Measurements from ENCODE around the gene SCYGR2. TPM values are rescaled to one million over a fixed set of nuclear protein-coding genes. Genes with fewer than 3 reads are reported as not detected.
"Not testable (repeated sequence)": the region's sequence is repeated elsewhere in the genome, so short reads cannot be mapped to it uniquely, and the experiment has no call there.

SCYGR2 gene
- not detected for polyA plus RNA-seq (ENCODE audit: insufficient read length in 3 of 3)

GRCh38 chr2:227598835-227599503 is at the start of gene SCYGR2:
TSS of gene SCYGR2 (plus strand) at chr2:227598893. CDS start at chr2:227598893, 0 bp downstream.
- not testable (repeated sequence) for DNase-seq (ENCODE audit: low read depth in 3 of 3, low spot score in 2 of 3)

- DNase-seq (ENCODE audit: low read depth in 3 of 3, low spot score in 2 of 3), result no peak
These were observed 46.9 kb upstream of the SCYGR2 start for GRCh38 chr2:227551836-227552235.

GRCh38 chr2:227562581-227562980 is 36.1 kb upstream of the SCYGR2 start:
- no peak for DNase-seq (ENCODE audit: low read depth in 3 of 3, low spot score in 2 of 3)

- DNase-seq (ENCODE audit: low read depth in 3 of 3, low spot score in 2 of 3), result no peak
These were observed 33.6 kb upstream of the SCYGR2 start for GRCh38 chr2:227565080-227565479.

GRCh38 chr2:227566012-227566411 is 32.7 kb upstream of the SCYGR2 start:
- no peak for DNase-seq (ENCODE audit: low read depth in 3 of 3, low spot score in 2 of 3)

- no peak for DNase-seq (ENCODE audit: low read depth in 3 of 3, low spot score in 2 of 3)
These were observed 29.9 kb upstream of the SCYGR2 start for GRCh38 chr2:227568852-227569169.

GRCh38 chr2:227570615-227571014 is 28.1 kb upstream of the SCYGR2 start:
- DNase-seq (ENCODE audit: low read depth in 3 of 3, low spot score in 2 of 3), result no peak

- DNase-seq (ENCODE audit: low read depth in 3 of 3, low spot score in 2 of 3), result no peak
These were observed 22.6 kb upstream of the SCYGR2 start for GRCh38 chr2:227576110-227576509.

- DNase-seq (ENCODE audit: low read depth in 3 of 3, low spot score in 2 of 3), result no peak
These were observed 21.9 kb upstream of the SCYGR2 start for GRCh38 chr2:227576812-227577211.

GRCh38 chr2:227577555-227577954 is 21.1 kb upstream of the SCYGR2 start:
- DNase-seq (ENCODE audit: low read depth in 3 of 3, low spot score in 2 of 3), result no peak

- DNase-seq (ENCODE audit: low read depth in 3 of 3, low spot score in 2 of 3), result no peak
These were observed 20.1 kb upstream of the SCYGR2 start for GRCh38 chr2:227578642-227579041.

GRCh38 chr2:227579791-227580190 is 18.9 kb upstream of the SCYGR2 start:
- no peak for DNase-seq (ENCODE audit: low read depth in 3 of 3, low spot score in 2 of 3)

GRCh38 chr2:227582369-227582768 is 16.3 kb upstream of the SCYGR2 start:
- no peak for DNase-seq (ENCODE audit: low read depth in 3 of 3, low spot score in 2 of 3)

GRCh38 chr2:227592694-227593387 is 5.9 kb upstream of the SCYGR2 start:
- no peak for DNase-seq (ENCODE audit: low read depth in 3 of 3, low spot score in 2 of 3)

GRCh38 chr2:227595797-227596196 is 2.9 kb upstream of the SCYGR2 start:
- no peak for DNase-seq (ENCODE audit: low read depth in 3 of 3, low spot score in 2 of 3)

- no peak for DNase-seq (ENCODE audit: low read depth in 3 of 3, low spot score in 2 of 3)
These were observed 1.7 kb upstream of the SCYGR2 start for GRCh38 chr2:227597036-227597435.

GRCh38 chr2:227597998-227598397 is 695 bp upstream of the SCYGR2 start:
- DNase-seq (ENCODE audit: low read depth in 3 of 3, low spot score in 2 of 3), result no peak

- no peak for DNase-seq (ENCODE audit: low read depth in 3 of 3, low spot score in 2 of 3)
These were observed 3.7 kb downstream of the SCYGR2 start for GRCh38 chr2:227602358-227602757.

- no peak for DNase-seq (ENCODE audit: low read depth in 3 of 3, low spot score in 2 of 3)
These were observed 7.8 kb downstream of the SCYGR2 start for GRCh38 chr2:227606476-227606875.

GRCh38 chr2:227607941-227608340 is 9.2 kb downstream of the SCYGR2 start:
- DNase-seq (ENCODE audit: low read depth in 3 of 3, low spot score in 2 of 3), result no peak

- DNase-seq (ENCODE audit: low read depth in 3 of 3, low spot score in 2 of 3), result no peak
These were observed 10.1 kb downstream of the SCYGR2 start for GRCh38 chr2:227608561-227609338.

GRCh38 chr2:227610123-227610522 is 11.4 kb downstream of the SCYGR2 start:
- DNase-seq (ENCODE audit: low read depth in 3 of 3, low spot score in 2 of 3), result no peak
